ENCODE measurements around the gene RPS18.

DNA sequence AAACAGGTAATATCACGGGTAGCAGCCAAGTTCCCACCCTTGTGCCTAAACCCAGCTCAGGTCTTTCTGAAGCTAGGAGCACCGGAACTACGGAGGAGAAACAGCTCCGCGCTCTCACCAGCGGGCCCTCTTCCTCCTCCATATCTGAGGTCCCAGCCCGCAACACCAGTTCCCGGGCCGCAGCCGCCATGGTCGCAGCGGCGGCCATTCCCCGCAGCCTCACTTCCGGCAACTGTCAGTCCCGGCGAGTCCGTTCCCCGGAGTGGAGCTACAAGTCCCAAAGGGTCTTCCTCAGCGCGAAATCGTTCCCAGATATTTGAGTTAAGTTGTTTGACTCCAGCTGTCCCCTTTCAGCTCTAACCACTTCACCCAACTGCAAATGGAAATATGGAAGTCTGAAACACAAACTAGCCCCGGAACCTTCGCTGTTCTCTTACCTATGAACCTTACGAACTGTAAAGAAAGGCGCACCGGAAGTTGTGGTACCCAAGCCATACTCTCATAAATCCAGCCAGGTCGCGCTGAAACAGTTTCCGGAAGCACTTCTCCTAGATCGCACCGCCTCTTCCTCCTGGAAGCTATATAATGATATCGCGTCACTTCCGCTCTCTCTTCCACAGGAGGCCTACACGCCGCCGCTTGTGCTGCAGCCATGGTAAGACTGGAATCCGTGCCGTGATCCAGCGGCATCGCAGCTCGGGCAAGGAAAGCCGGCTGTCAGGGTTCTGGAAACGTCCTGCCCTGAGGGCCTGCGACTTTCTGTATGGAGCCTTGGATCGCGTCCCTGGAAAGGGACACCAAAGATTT, at the start of gene RPS18, which contains the start of gene VPS52:
- TF ChIP-seq, protein P1, sequence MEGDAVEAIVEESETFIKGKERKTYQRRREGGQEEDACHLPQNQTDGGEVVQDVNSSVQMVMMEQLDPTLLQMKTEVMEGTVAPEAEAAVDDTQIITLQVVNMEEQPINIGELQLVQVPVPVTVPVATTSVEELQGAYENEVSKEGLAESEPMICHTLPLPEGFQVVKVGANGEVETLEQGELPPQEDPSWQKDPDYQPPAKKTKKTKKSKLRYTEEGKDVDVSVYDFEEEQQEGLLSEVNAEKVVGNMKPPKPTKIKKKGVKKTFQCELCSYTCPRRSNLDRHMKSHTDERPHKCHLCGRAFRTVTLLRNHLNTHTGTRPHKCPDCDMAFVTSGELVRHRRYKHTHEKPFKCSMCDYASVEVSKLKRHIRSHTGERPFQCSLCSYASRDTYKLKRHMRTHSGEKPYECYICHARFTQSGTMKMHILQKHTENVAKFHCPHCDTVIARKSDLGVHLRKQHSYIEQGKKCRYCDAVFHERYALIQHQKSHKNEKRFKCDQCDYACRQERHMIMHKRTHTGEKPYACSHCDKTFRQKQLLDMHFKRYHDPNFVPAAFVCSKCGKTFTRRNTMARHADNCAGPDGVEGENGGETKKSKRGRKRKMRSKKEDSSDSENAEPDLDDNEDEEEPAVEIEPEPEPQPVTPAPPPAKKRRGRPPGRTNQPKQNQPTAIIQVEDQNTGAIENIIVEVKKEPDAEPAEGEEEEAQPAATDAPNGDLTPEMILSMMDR (IDR thresholded peaks at IDR 0.05), result no peak
- peak; percentile 83 to 95 for TF ChIP-seq POLR2A (IDR thresholded peaks at IDR 0.05)

Data from adrenal gland (tissue), 5 donors.